ENCODE data around the gene GANC.

DNA sequence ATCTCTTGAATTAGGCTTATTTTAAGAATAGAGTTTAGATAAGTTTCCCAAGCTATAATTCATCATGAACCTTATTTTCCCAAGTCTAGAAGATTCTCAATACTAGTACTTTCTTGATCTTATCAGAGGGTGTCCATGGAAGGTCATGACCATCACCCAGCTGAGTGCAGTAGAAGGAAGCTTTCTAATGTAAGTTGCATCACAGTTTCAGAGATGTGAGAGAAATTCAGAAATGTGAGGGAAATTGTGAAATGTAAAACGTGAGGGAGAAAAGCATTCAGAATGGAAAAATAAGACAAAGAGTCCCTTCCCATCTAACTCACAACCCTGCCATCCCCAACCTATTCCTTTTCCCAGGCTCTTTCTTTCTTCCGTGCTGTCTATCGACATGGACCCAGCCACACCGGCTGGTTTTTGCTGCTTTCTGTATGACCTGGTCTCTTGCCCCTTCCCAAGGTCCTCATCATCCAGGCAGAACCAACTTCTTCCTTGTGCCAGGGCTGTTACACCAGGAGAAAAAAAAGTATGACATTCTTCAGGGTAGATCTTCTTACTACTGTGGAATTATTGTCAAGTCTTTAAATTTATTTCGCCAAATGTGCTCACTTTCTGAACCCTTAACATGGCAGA, 93.0 kb downstream of the GANC start:
- TF ChIP-seq CTCF (conservative IDR thresholded peaks at IDR 0.05; ENCODE audit: low read length) (no peak), EZH2phosphoT487 (IDR thresholded peaks at IDR 0.05; ENCODE audit: borderline replicate concordance, low read depth, low read length) (no peak)
